Transverse colon (tissue), 4 donors: ENCODE results near the gene LAMC2. TPM values are rescaled to one million over a fixed set of nuclear protein-coding genes. Genes with fewer than 3 reads are reported as not detected.
A peak's percentile ranks its signal among the peaks of the same experiment; 100 is the strongest.

Source experiments
- DNase-seq: peaks from one replicate; pipeline ENCODE4 v3.0.0-alpha.2; 2019
- H3K27ac ChIP-seq, 4 donors: fragments of 200-600 bp; sonication (generic); 2 replicates each; pipeline ENCODE4 v1.5.1; 2016 to 2018; ENCODE audit warnings: inconsistent platforms in 4 of 4
- H3K27me3 ChIP-seq: fragments of 200-600 bp; sonication (generic); 2 replicates; pipeline ENCODE4 v1.5.1; 2017; ENCODE audit warnings: inconsistent platforms
- H3K36me3 ChIP-seq, 4 donors: fragments of 200-600 bp; sonication (generic); 2 replicates each; pipeline ENCODE4 v1.5.1; 2017 to 2019; ENCODE audit warnings: inconsistent platforms in 4 of 4
- H3K4me1 ChIP-seq, 4 donors: fragments of 200-600 bp; sonication (generic); 2 replicates each; pipeline ENCODE4 v1.5.1; 2017 to 2020; ENCODE audit warnings: inconsistent platforms in 4 of 4
- H3K4me3 ChIP-seq, 4 donors: fragments of 200-600 bp; sonication (generic); 1 replicate in 1 of 4; 2 replicates in 3 of 4; pipeline versions ENCODE4 v1.5.1 to v1.6.1; 2017 to 2019; ENCODE audit warnings: inconsistent platforms in 4 of 4
- H3K9me3 ChIP-seq, 2 donors: fragments of 200-600 bp; sonication (generic); 2 replicates each; pipeline ENCODE4 v1.5.1; 2017 to 2019; ENCODE audit warnings: inconsistent platforms in 2 of 2
- CTCF ChIP-seq, 5 experiments: fragments of 200-600 bp in 3 of 5; fragments of 450-650 bp in 2 of 5; sonication (generic) in 3 of 5; IDR thresholded peaks; 1 replicate in 2 of 5; 2 replicates in 3 of 5; pipeline ENCODE4 v1.5.1; 2016 to 2017; ENCODE audit warnings: antibody characterized with exemption in 5 of 5, inconsistent platforms in 3 of 5, mild to moderate bottlenecking in 2 of 5, moderate library complexity in 1 of 5
- EP300 ChIP-seq: sonication (generic); formaldehyde crosslinking; IDR thresholded peaks from one replicate; pipeline ENCODE4 v1.6.1; 2017; ENCODE audit warnings: antibody characterized with exemption, low read depth
- POLR2A ChIP-seq: fragments of 450-650 bp; IDR thresholded peaks from one replicate; pipeline ENCODE4 v1.6.1; 2016; ENCODE audit warnings: antibody characterized with exemption, mild to moderate bottlenecking, moderate library complexity
- POLR2AphosphoS5 ChIP-seq, 3 donors: sonication (generic); formaldehyde crosslinking; IDR thresholded peaks; one replicate each; pipeline ENCODE4 v1.6.1; 2016; ENCODE audit warnings: antibody characterized with exemption in 3 of 3
- WGBS, 2 donors: methylation state at CpG; one replicate each; pipeline ENCODE4 v1.1.5; 2018; ENCODE audit warnings: low coverage in 1 of 2; 5-methylcytosine and 5-hydroxymethylcytosine counted together
- in situ Hi-C, 4 donors: fragments of 200-750 bp; cut with MboI; loops; one replicate each; pipeline versions ENCODE4 v1.15.0 to v1.15.1; 2017; ENCODE audit warnings: low sequenced_read_pairs in 3 of 4, low pct_ligation_motif_present in 1 of 4, low pct_unique_long_range_greater_than_20kb in 1 of 4
- intact Hi-C: fragments of 100-400 bp; cut with DNase I; formaldehyde crosslinking; loops from one replicate; pipeline ENCODE4 v1.15.1; 2023; ENCODE audit warnings: low total_unique reads
- total RNA-seq, 4 donors: library from RNA; depleted of rRNA; stranded (reverse); fragments of >200 nt; gene quantifications; one replicate each; pipeline ENCODE4 v1.1.0, GENCODE V29; 2016

LAMC2 gene
- total RNA-seq, 4 donors from 2014 or later = 9.7 to 25.9 (median 16.1) TPM

- Histone ChIP-seq H3K27ac (peak overlapping the region; percentile 66 to 80 (median 74)), H3K4me1 (peaks cover 6 to 34% (median 15%) of the 10 kb centered on the region in 4 donors), H3K4me3 (no peak overlapping the region), H3K9me3 (no peaks in the 10 kb centered on the region), H3K36me3 (peaks cover 0 to 6% (median 0%) of the 10 kb centered on the region in 4 donors), H3K27me3 (no peaks in the 10 kb centered on the region)
- in situ Hi-C loops = no loop called here
- intact Hi-C loops = no loop called here
- no peak for DNase-seq
- TF ChIP-seq CTCF (IDR thresholded peaks at IDR 0.05) (no peak), EP300 (no peak), POLR2AphosphoS5 (IDR thresholded peaks at IDR 0.05) (no peak), POLR2A (no peak)
These were observed 45.4 kb upstream of the LAMC2 start for GRCh38 chr1:183140633-183141032.

DNA sequence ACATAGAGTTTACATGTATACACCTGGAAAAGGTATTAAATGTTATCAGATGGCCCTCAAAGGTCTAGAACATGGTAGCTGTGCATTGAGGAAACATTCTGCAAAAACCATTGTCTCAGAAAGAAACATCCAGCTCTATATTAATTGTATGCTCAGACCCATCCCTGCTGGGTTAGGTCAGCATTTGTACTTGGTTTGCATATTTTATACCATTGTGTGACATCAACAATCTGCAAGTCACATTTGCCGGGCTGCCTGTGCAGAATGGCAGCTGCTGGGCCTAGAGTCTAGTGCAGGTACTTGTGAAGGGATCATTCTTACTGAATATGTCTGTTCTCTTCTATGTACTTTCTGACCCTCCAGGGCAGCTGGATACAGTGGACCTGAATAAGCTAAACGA lies 43.9 kb upstream of the LAMC2 start:
- in situ Hi-C loops = no loop called here
- DNase-seq = no peak
- no peak for TF ChIP-seq POLR2AphosphoS5 (IDR thresholded peaks at IDR 0.05)
- TF ChIP-seq EP300 = no peak
- TF ChIP-seq POLR2A = no peak
- Histone ChIP-seq H3K36me3 (no peaks in the 10 kb centered on the region), H3K27ac (peak overlapping the region in 2 of 4 donors; percentile 18 to 79), H3K9me3 (no peaks in the 10 kb centered on the region), H3K4me1 (peaks cover 6 to 34% (median 15%) of the 10 kb centered on the region in 4 donors), H3K4me3 (no peak overlapping the region), H3K27me3 (no peaks in the 10 kb centered on the region)
- intact Hi-C loops = no loop called here
- 84 to 100% methylated on average over 1 to 2 of the region's 2 CpGs for WGBS, 2 donors

DNA sequence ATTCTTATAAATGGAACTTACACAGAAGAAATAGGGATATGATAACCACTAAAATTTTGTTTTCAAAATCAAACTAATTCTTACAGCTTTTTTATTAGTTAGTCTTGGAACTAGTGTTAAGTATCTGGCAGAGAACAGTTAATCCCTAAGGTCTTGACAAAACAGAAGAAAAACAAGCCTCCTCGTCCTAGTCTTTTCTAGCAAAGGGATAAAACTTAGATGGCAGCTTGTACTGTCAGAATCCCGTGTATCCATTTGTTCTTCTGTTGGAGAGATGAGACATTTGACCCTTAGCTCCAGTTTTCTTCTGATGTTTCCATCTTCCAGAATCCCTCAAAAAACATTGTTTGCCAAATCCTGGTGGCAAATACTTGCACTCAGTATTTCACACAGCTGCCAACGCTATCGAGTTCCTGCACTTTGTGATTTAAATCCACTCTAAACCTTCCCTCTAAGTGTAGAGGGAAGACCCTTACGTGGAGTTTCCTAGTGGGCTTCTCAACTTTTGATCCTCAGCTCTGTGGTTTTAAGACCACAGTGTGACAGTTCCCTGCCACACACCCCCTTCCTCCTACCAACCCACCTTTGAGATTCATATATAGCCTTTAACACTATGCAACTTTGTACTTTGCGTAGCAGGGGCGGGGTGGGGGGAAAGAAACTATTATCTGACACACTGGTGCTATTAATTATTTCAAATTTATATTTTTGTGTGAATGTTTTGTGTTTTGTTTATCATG lies 42.3 kb upstream of the LAMC2 start:
- intact Hi-C loops (no loop called here), in situ Hi-C loops (no loop called here)
- peak overlapping the region; percentile 11 to 50 (median 42) for H3K27ac ChIP-seq
- TF ChIP-seq CTCF (IDR thresholded peaks at IDR 0.05) = no peak
- TF ChIP-seq POLR2AphosphoS5 (IDR thresholded peaks at IDR 0.05) = peak in 2 of 3 donors; percentile 13 to 22
- no peak for TF ChIP-seq EP300
- no peak for DNase-seq
- no peak overlapping the region for H3K4me3 ChIP-seq
- H3K36me3 ChIP-seq = no peaks in the 10 kb centered on the region
- no peaks in the 10 kb centered on the region for H3K27me3 ChIP-seq
- WGBS, 2 donors = 76 to 86% methylated on average over 7 of the region's 7 CpGs
- no peaks in the 10 kb centered on the region for H3K9me3 ChIP-seq
- peaks cover 6 to 31% (median 16%) of the 10 kb centered on the region in 4 donors for H3K4me1 ChIP-seq

DNA sequence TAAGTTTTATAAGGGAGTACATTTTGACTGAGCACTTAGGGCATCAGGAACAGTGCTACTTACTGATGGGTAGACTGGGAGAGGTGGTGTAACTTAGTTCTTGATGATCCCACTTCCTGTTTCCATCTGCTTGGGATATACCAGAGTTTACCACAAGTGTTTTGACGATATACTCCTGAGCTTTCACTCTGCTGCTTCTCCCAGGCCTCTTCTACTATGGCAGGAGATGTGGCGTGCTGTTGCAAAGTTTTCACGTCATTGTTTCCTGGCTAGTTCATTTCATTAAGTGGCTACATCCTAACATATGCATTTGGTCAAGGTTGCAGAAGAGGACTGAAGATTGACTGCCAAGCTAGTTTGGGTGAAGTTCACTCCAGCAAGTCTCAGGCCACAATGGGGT lies 41.3 kb upstream of the LAMC2 start:
- H3K4me3 ChIP-seq = no peak overlapping the region
- H3K27ac ChIP-seq = peak overlapping the region in 2 of 4 donors; percentile 13 to 37
- H3K9me3 ChIP-seq = no peaks in the 10 kb centered on the region
- peaks cover 0 to 25% (median 10%) of the 10 kb centered on the region in 4 donors for H3K4me1 ChIP-seq
- 85% methylated on average over 3 of the region's 3 CpGs; no CpG with 5 or more reads in 1 of the 2 donors for WGBS, 2 donors
- no peaks in the 10 kb centered on the region for H3K36me3 ChIP-seq
- intact Hi-C loops (no loop called here), in situ Hi-C loops (no loop called here)
- H3K27me3 ChIP-seq = no peaks in the 10 kb centered on the region
- DNase-seq = no peak
- TF ChIP-seq EP300 (no peak), CTCF (IDR thresholded peaks at IDR 0.05) (no peak), POLR2A (no peak), POLR2AphosphoS5 (IDR thresholded peaks at IDR 0.05) (no peak)
